ENCODE data around the gene PCCA. TPM values are rescaled to one million over a fixed set of nuclear protein-coding genes. Genes with fewer than 3 reads are reported as not detected.
"Not testable (repeated sequence)": the region's sequence is repeated elsewhere in the genome, so short reads cannot be mapped to it uniquely, and the experiment has no call there.

PCCA gene
- polyA plus RNA-seq, 2 donors: 11.1 to 15.2 TPM

DNA sequence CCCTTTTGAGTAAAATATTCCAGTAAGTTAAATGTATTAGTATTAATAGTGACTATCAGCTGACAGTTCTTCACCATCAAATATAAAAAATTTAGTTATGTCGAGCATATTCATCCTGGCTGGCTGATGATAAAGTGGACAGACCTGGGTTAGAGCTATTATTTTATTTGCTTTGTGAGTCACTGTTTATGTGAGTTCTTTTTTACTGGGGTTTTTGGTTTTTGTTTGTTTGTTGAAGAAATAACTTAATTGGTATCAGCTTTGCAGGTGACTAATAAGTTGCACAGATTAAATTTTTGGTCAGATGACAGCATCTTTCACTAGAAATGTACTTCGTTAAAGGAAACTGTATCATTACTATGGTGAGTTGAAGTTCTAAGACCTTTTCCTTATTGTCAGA, 275.0 kb downstream of the PCCA start:
- H3K27me3 ChIP-seq (ENCODE audit: control insufficient read depth in 1 of 2, insufficient read depth in 2 of 2, low read length in 2 of 2): no peaks in the 10 kb centered on the region
- 71 to 74% methylated on average over 2 of the region's 2 CpGs for WGBS, 2 donors
- no peaks in the 10 kb centered on the region for H3K9me3 ChIP-seq (ENCODE audit: control insufficient read depth in 2 of 2, insufficient read depth in 1 of 2, low read depth in 1 of 2, low read length in 1 of 2)
- H3K36me3 ChIP-seq (ENCODE audit: control insufficient read depth in 2 of 2, insufficient read depth in 2 of 2, low read length in 1 of 2): no peaks in the 10 kb centered on the region
- H3K27ac ChIP-seq (ENCODE audit: low read depth in 2 of 2, low read length in 1 of 2): no peak overlapping the region
- H3K4me3 ChIP-seq (ENCODE audit: low read depth in 1 of 2, low read length in 2 of 2): no peak overlapping the region
- H3K4me1 ChIP-seq (ENCODE audit: control insufficient read depth in 2 of 2, insufficient read depth in 2 of 2, low read length in 1 of 2): no peaks in the 10 kb centered on the region

DNA sequence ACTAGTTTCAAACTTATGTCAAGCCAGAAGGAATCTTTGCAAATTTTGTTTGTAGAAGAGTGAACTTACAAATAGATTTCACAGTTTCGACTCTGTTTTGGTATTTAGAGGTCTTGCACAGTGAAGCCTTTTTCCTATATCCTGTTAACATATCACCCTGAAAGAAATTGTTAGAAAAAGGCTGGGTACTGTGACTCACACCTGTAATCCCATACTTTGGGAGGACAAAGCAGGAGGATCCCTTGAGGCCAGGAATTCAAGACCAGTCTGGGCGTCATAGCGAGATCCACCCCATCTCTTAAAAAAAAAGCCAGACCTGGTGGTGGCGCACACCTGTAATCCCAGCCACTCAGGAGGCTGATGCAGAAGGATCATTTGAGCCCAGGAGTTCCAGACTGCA, 275.7 kb downstream of the PCCA start:
- Histone ChIP-seq H3K4me1 (ENCODE audit: control insufficient read depth in 2 of 2, insufficient read depth in 2 of 2, low read length in 1 of 2) (no peaks in the 10 kb centered on the region), H3K4me3 (ENCODE audit: low read depth in 1 of 2, low read length in 2 of 2) (no peak overlapping the region), H3K27me3 (ENCODE audit: control insufficient read depth in 1 of 2, insufficient read depth in 2 of 2, low read length in 2 of 2) (no peaks in the 10 kb centered on the region), H3K36me3 (ENCODE audit: control insufficient read depth in 2 of 2, insufficient read depth in 2 of 2, low read length in 1 of 2) (peaks cover 0 to 2% of the 10 kb centered on the region in 2 donors), H3K27ac (ENCODE audit: low read depth in 2 of 2, low read length in 1 of 2) (no peak overlapping the region), H3K9me3 (ENCODE audit: control insufficient read depth in 2 of 2, insufficient read depth in 1 of 2, low read depth in 1 of 2, low read length in 1 of 2) (no peaks in the 10 kb centered on the region)
- 85 to 88% methylated on average over 4 of the region's 4 CpGs for whole genome bisulfite sequencing, 2 donors

DNA sequence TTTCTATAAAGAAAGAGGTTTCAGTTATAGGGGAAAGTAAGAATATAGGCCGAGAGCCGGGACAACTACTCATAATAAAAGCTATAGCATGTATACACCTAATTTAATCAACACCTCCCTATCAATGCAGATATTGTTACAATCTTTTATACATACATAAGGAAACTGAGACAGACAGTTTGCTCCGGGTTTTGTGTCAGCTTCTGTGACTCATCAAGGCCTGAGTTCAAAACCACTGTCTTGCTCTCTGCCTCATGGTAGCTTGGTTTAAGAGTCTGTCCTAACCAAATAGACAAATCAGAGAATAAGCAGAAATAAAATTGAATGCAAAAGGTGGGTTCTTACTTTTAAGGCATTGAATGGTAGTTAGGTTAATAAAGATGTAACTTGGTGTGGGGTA, 276.8 kb downstream of the PCCA start:
- Histone ChIP-seq H3K27ac (ENCODE audit: low read depth in 2 of 2, low read length in 1 of 2) (no peak overlapping the region), H3K4me3 (ENCODE audit: low read depth in 1 of 2, low read length in 2 of 2) (no peak overlapping the region), H3K4me1 (ENCODE audit: control insufficient read depth in 2 of 2, insufficient read depth in 2 of 2, low read length in 1 of 2) (no peaks in the 10 kb centered on the region), H3K9me3 (ENCODE audit: control insufficient read depth in 2 of 2, insufficient read depth in 1 of 2, low read depth in 1 of 2, low read length in 1 of 2) (no peaks in the 10 kb centered on the region), H3K27me3 (ENCODE audit: control insufficient read depth in 1 of 2, insufficient read depth in 2 of 2, low read length in 2 of 2) (no peaks in the 10 kb centered on the region), H3K36me3 (ENCODE audit: control insufficient read depth in 2 of 2, insufficient read depth in 2 of 2, low read length in 1 of 2) (peaks cover 0 to 2% of the 10 kb centered on the region in 2 donors)
- 90 to 93% methylated on average over 3 of the region's 3 CpGs for WGBS, 2 donors

DNA sequence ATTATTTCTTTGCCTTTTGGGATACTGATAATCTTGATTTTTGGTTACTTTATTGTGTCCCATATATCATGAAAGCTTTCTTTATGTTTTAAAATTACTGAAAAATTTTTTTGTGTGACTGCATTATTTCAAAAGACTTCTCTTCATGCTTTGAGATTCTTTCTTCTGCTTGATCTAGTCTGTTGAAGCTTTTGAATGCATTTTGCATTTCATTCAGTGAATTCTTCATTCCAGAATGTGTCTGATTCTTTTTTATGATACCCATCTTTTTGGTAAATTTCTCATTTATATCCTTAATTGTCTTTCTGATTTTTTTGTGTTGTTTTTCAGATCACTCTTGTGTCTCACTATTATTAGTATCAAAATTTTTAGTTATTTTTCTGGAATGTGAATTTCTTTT, 289.6 kb downstream of the PCCA start:
- Histone ChIP-seq H3K27ac (ENCODE audit: low read depth in 2 of 2, low read length in 1 of 2) (no peak overlapping the region), H3K36me3 (ENCODE audit: control insufficient read depth in 2 of 2, insufficient read depth in 2 of 2, low read length in 1 of 2) (peaks cover 3% of the 10 kb centered on the region in 2 donors), H3K4me3 (ENCODE audit: low read depth in 1 of 2, low read length in 2 of 2) (no peak overlapping the region), H3K9me3 (ENCODE audit: control insufficient read depth in 2 of 2, insufficient read depth in 1 of 2, low read depth in 1 of 2, low read length in 1 of 2) (peaks cover 8% of the 10 kb centered on the region in 2 donors), H3K27me3 (ENCODE audit: control insufficient read depth in 1 of 2, insufficient read depth in 2 of 2, low read length in 2 of 2) (no peaks in the 10 kb centered on the region), H3K4me1 (ENCODE audit: control insufficient read depth in 2 of 2, insufficient read depth in 2 of 2, low read length in 1 of 2) (no peaks in the 10 kb centered on the region)

DNA sequence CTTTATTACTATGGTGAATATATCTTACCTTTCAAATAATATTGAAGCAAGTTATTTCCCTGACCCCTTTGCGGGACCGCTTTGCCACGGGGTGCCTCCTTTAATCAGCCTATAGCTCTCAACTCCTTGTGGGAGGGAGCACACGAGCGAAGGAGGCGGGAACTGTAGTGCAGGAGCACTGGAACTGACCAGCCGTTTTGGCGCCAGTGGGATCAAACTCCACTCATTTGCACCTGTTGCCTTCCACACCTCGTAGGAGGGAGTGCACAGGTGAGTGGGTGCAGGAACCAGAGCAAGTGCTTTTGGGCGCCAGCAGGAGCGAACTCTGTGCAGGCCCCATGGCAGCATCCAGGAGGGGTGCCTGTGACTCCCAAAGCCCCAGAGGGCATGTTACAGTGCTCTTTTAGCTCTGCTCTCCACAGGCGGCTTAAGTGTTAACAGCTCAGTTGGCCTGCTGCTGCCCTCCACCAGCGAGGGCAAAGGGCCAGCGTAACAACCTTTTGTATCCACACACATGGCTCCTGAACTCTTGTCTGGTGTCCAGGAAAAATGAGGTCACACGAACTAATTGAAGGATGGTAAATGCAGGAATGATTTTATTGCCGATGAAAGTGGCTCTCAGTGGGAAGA, 292.8 kb downstream of the PCCA start:
- peaks cover 3% of the 10 kb centered on the region in 2 donors for H3K36me3 ChIP-seq (ENCODE audit: control insufficient read depth in 2 of 2, insufficient read depth in 2 of 2, low read length in 1 of 2)
- H3K9me3 ChIP-seq (ENCODE audit: control insufficient read depth in 2 of 2, insufficient read depth in 1 of 2, low read depth in 1 of 2, low read length in 1 of 2): peaks cover 2 to 3% of the 10 kb centered on the region in 2 donors
- H3K4me1 ChIP-seq (ENCODE audit: control insufficient read depth in 2 of 2, insufficient read depth in 2 of 2, low read length in 1 of 2): no peaks in the 10 kb centered on the region
- no peak overlapping the region for H3K27ac ChIP-seq (ENCODE audit: low read depth in 2 of 2, low read length in 1 of 2)
- H3K27me3 ChIP-seq (ENCODE audit: control insufficient read depth in 1 of 2, insufficient read depth in 2 of 2, low read length in 2 of 2): no peaks in the 10 kb centered on the region
- no peak overlapping the region for H3K4me3 ChIP-seq (ENCODE audit: low read depth in 1 of 2, low read length in 2 of 2)
- 87 to 91% methylated on average over 16 of the region's 16 CpGs for WGBS, 2 donors

DNA sequence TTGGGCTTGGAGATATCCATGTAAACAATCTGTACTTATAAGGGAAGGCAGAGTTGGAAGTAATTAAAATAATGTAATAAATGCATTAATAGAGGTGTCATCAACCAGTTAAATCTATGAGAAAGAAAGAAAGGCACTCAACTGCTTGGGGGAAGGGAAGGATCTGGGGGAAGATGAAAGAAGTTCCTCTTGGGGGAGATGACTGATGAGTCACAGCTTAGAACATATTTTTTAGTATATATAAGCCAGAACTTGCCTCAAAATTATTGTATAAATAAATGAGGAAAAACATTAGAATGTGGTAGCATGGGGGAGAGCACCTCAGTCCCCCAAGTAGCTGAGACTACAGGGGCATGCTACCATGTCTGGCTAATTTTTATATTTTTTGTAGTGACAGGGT, 293.9 kb downstream of the PCCA start:
- peaks cover 0 to 3% of the 10 kb centered on the region in 2 donors for H3K36me3 ChIP-seq (ENCODE audit: control insufficient read depth in 2 of 2, insufficient read depth in 2 of 2, low read length in 1 of 2)
- no peaks in the 10 kb centered on the region for H3K9me3 ChIP-seq (ENCODE audit: control insufficient read depth in 2 of 2, insufficient read depth in 1 of 2, low read depth in 1 of 2, low read length in 1 of 2)
- no peaks in the 10 kb centered on the region for H3K4me1 ChIP-seq (ENCODE audit: control insufficient read depth in 2 of 2, insufficient read depth in 2 of 2, low read length in 1 of 2)
- H3K27ac ChIP-seq (ENCODE audit: low read depth in 2 of 2, low read length in 1 of 2): no peak overlapping the region
- H3K4me3 ChIP-seq (ENCODE audit: low read depth in 1 of 2, low read length in 2 of 2): no peak overlapping the region
- H3K27me3 ChIP-seq (ENCODE audit: control insufficient read depth in 1 of 2, insufficient read depth in 2 of 2, low read length in 2 of 2): no peaks in the 10 kb centered on the region

DNA sequence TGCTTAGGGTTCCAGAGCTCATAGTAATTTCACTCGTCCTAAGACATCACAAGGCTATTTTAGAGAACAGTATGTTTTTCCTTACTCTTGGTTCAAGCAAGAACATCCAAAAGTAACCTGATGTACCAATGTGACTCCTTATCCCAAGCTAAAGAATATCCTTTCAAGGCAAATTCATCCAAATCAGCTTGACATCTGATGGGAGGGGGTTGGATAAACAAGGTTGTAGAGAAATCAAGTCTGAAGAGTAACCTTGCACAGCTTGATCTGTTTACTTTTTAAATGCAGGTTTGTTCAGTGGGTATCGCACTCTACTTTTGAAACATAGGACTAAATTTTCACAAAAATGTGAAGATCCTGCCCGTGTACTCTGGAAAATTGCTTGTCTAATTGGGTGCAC, 298.5 kb downstream of the PCCA start:
- Histone ChIP-seq H3K4me3 (ENCODE audit: low read depth in 1 of 2, low read length in 2 of 2) (no peak overlapping the region), H3K27ac (ENCODE audit: low read depth in 2 of 2, low read length in 1 of 2) (no peak overlapping the region), H3K36me3 (ENCODE audit: control insufficient read depth in 2 of 2, insufficient read depth in 2 of 2, low read length in 1 of 2) (no peaks in the 10 kb centered on the region), H3K27me3 (ENCODE audit: control insufficient read depth in 1 of 2, insufficient read depth in 2 of 2, low read length in 2 of 2) (no peaks in the 10 kb centered on the region), H3K9me3 (ENCODE audit: control insufficient read depth in 2 of 2, insufficient read depth in 1 of 2, low read depth in 1 of 2, low read length in 1 of 2) (no peaks in the 10 kb centered on the region), H3K4me1 (ENCODE audit: control insufficient read depth in 2 of 2, insufficient read depth in 2 of 2, low read length in 1 of 2) (no peaks in the 10 kb centered on the region)
- 90 to 95% methylated on average over 3 of the region's 3 CpGs for WGBS, 2 donors

DNA sequence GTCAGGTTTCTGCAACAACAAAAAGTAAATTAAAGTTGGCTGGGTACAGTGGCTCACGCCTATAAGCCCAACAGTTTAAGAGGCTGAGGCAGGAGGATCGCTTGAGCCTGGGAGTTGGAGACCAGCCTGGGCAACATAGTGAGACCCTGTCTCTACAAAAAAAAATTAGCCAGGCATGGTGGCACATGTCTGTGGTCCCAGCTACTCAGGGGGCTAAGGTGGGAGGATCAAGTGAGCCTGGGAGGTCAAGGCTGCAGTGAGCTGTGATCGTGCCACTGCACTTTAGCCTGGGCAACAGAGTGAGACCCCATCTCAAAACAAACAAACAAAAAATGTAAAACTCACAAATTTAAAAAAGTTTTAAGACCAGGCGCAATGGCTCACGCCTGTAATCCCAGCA, 299.3 kb downstream of the PCCA start:
- not testable (repeated sequence) for H3K9me3 ChIP-seq (ENCODE audit: control insufficient read depth in 2 of 2, insufficient read depth in 1 of 2, low read depth in 1 of 2, low read length in 1 of 2); H3K4me1 ChIP-seq (ENCODE audit: control insufficient read depth in 2 of 2, insufficient read depth in 2 of 2, low read length in 1 of 2); H3K27me3 ChIP-seq (ENCODE audit: control insufficient read depth in 1 of 2, insufficient read depth in 2 of 2, low read length in 2 of 2); H3K36me3 ChIP-seq (ENCODE audit: control insufficient read depth in 2 of 2, insufficient read depth in 2 of 2, low read length in 1 of 2); H3K4me3 ChIP-seq (ENCODE audit: low read depth in 1 of 2, low read length in 2 of 2); H3K27ac ChIP-seq (ENCODE audit: low read depth in 2 of 2, low read length in 1 of 2)
- 98% methylated on average over 5 of the region's 5 CpGs for WGBS, 2 donors

DNA sequence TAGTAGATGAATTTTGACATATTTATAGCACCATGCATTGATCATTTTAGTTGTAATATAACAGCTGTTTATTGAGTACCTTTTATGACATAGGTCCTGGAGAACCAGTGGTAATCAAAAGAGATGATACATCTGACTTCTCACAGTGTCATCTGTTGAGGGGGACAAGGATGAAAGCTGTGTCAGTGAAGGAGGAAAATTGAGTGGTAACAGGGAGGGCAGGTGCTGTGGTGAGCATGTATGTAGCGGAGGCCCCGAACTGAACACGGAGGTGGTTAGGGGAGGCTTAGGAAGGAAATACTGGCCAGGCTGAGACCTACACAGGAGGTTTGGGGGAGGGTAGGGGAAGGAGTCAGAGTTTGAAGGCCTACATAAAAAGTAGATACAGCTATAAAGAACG, 300.0 kb downstream of the PCCA start:
- 82 to 94% methylated on average over 4 of the region's 4 CpGs for WGBS, 2 donors
- Histone ChIP-seq H3K4me1 (ENCODE audit: control insufficient read depth in 2 of 2, insufficient read depth in 2 of 2, low read length in 1 of 2) (no peaks in the 10 kb centered on the region), H3K27me3 (ENCODE audit: control insufficient read depth in 1 of 2, insufficient read depth in 2 of 2, low read length in 2 of 2) (no peaks in the 10 kb centered on the region), H3K36me3 (ENCODE audit: control insufficient read depth in 2 of 2, insufficient read depth in 2 of 2, low read length in 1 of 2) (no peaks in the 10 kb centered on the region), H3K27ac (ENCODE audit: low read depth in 2 of 2, low read length in 1 of 2) (no peak overlapping the region), H3K4me3 (ENCODE audit: low read depth in 1 of 2, low read length in 2 of 2) (no peak overlapping the region), H3K9me3 (ENCODE audit: control insufficient read depth in 2 of 2, insufficient read depth in 1 of 2, low read depth in 1 of 2, low read length in 1 of 2) (no peaks in the 10 kb centered on the region)

DNA sequence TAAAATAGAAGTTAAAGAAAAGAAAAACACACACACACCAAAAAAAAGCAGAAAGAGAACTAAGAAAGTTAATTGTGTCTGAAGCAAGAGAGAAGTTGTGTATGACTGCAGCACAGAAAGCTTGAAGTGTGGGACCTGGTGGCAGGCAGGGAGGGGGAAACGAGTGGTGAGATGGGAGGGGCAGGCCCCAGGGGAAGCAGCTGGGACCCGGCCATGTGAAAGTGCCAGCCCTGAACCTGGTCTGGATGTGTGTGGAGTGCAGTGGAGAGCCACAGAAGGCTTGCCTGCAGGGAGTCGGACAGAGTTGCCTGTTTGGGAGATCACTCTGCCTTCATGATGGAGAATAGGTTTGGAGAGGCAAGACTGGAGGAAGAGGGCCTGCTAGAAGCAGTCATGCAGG, 300.7 kb downstream of the PCCA start:
- H3K4me1 ChIP-seq (ENCODE audit: control insufficient read depth in 2 of 2, insufficient read depth in 2 of 2, low read length in 1 of 2): no peaks in the 10 kb centered on the region
- no peaks in the 10 kb centered on the region for H3K36me3 ChIP-seq (ENCODE audit: control insufficient read depth in 2 of 2, insufficient read depth in 2 of 2, low read length in 1 of 2)
- no peak overlapping the region for H3K4me3 ChIP-seq (ENCODE audit: low read depth in 1 of 2, low read length in 2 of 2)
- no peaks in the 10 kb centered on the region for H3K9me3 ChIP-seq (ENCODE audit: control insufficient read depth in 2 of 2, insufficient read depth in 1 of 2, low read depth in 1 of 2, low read length in 1 of 2)
- WGBS, 2 donors: 84 to 85% methylated on average over 3 of the region's 3 CpGs
- no peak overlapping the region for H3K27ac ChIP-seq (ENCODE audit: low read depth in 2 of 2, low read length in 1 of 2)
- H3K27me3 ChIP-seq (ENCODE audit: control insufficient read depth in 1 of 2, insufficient read depth in 2 of 2, low read length in 2 of 2): no peaks in the 10 kb centered on the region

All from esophagus (tissue), 2 donors.